IPS-18c (cell line): ENCODE results near the gene PROSER2.

ENCODE experiments used
- H3K4me3 ChIP-seq: 2 replicates; pipeline ENCODE4 v1.7.0; 2013; ENCODE audit warnings: low read depth, mild to moderate bottlenecking, low read length, moderate library complexity; ENCODE audit not compliant: insufficient read depth
- H3K9me3 ChIP-seq: one replicate; pipeline ENCODE4 v1.6.1; 2013; ENCODE audit warnings: mild to moderate bottlenecking, low read length, moderate library complexity; ENCODE audit not compliant: control insufficient read depth, insufficient read depth

Gene PROSER2

DNA sequence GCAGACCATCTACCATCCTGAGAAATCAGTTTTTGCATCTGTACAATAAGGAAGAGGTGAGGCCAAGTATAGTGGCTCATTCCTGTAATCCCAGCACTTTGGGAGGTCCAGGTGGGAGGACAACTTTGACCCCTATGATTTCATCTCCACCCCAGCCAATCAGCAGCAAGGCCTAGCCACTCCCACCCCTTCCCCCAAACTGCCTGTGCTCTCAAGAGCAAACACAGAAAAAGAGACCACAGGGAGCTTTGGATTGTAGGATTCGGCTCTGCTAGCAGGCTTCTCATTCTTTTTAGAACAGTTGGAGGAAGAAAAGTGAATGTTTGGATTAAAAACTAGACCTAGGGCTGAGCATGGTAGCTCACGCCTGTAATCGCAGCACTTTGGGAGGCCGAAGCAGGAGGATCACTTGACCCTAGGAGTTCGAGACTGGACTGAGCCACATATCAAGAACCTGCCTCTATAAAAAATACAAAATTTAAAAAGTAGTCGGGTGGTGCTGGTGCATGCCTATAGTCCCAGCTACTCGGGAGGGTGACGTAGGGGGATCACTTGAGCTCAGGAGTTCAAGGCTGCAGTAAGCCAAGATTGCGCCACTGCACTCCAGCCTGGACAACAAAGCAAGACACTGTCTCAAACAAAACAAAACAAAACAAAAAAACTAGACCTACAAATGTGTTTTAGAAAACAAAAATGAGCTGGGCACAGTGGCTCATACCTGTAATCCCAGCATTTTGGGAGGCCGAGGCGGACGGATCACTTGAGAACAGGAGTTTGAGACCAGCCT is 25.1 kb upstream of the PROSER2 start:
- Histone ChIP-seq H3K9me3 (no peaks in the 10 kb centered on the region), H3K4me3 (no peak overlapping the region)

GRCh38 chr10:11798845-11799735 is 24.1 kb upstream of the PROSER2 start:
- Histone ChIP-seq H3K4me3 (no peak overlapping the region), H3K9me3 (peaks cover 2% of the 10 kb centered on the region)

- H3K9me3 ChIP-seq, result peaks cover 2% of the 10 kb centered on the region
- H3K4me3 ChIP-seq, result no peak overlapping the region
Observed at GRCh38 chr10:11799736-11800080, 23.4 kb upstream of the PROSER2 start.

GRCh38 chr10:11804336-11804735 is 18.8 kb upstream of the PROSER2 start:
- Histone ChIP-seq H3K4me3 (no peak overlapping the region), H3K9me3 (peaks cover 2% of the 10 kb centered on the region)

- peaks cover 2% of the 10 kb centered on the region for H3K9me3 ChIP-seq
- no peak overlapping the region for H3K4me3 ChIP-seq
Observed at GRCh38 chr10:11805792-11806191, 17.4 kb upstream of the PROSER2 start.

DNA sequence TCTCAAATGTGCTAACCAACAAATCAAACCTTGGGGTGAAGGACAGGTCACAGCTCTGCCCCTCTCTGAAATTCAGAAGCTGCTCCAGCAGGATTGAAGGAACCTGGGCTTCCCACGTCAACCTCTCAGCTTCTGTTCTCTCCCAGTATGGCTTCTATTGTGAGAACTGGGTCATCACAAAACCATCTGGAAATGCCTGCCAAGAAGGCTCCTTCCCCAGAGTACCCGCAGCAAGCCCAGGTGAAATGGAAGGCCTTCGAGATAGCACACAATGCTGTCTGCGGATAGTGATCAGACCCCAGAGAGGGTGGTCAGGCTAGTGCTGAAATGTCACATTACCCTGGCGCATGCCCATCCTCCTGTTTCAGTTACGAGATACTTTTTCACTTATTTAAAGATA is 16.4 kb upstream of the PROSER2 start:
- no peak overlapping the region for H3K4me3 ChIP-seq

DNA sequence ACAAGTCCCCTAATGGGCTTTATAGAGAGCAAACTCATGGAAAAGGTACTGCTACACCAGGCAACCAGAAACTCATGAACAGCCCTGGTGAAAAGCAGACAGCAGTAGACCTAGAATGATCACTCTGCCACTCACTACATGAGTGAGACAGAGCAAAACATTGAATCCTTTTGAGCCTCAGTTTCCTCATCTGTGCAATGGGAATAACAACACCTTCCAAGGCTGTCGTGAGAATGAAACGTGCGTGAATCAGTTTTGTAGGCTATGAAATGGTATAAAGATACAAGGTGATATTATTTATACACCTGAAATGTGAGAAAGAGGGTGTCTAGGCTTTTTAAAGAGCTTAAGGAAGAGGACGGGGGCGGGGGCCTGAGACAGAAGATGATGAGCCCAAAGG is 14.3 kb upstream of the PROSER2 start:
- Histone ChIP-seq H3K9me3 (no peaks in the 10 kb centered on the region), H3K4me3 (no peak overlapping the region)

More for the DNA sequence above, 16.4 kb upstream of the PROSER2 start:
- H3K9me3 ChIP-seq, result peaks cover 2% of the 10 kb centered on the region

GRCh38 chr10:11810313-11810766 is 12.8 kb upstream of the PROSER2 start:
- H3K9me3 ChIP-seq, result no peaks in the 10 kb centered on the region

GRCh38 chr10:11810973-11811372 is 12.2 kb upstream of the PROSER2 start:
- Histone ChIP-seq H3K9me3 (no peaks in the 10 kb centered on the region), H3K4me3 (no peak overlapping the region)

More at GRCh38 chr10:11810313-11810766, 12.8 kb upstream of the PROSER2 start:
- no peak overlapping the region for H3K4me3 ChIP-seq

DNA sequence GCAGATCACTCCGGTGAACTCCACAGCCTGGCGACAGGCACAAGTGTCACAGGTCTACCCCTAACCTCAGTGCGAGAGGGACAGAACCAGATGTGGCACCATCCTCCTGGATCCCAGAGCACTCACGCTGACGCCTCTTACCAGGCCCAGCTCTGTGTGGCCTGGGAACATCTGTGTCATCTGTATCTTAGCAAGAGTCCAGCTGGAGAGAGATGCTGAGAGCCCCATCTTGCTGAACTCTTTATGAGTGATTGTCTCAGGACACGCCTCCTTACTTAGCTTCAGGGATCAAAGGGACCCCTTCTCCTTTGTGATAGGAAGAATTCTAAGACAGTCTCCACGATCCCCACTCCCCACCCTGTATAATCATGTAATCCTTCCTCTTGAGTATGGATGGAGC is 10.0 kb upstream of the PROSER2 start:
- Histone ChIP-seq H3K9me3 (no peaks in the 10 kb centered on the region), H3K4me3 (no peak overlapping the region)

- H3K4me3 ChIP-seq, result no peak overlapping the region
Observed at GRCh38 chr10:11813855-11814567, 9.1 kb upstream of the PROSER2 start.

DNA sequence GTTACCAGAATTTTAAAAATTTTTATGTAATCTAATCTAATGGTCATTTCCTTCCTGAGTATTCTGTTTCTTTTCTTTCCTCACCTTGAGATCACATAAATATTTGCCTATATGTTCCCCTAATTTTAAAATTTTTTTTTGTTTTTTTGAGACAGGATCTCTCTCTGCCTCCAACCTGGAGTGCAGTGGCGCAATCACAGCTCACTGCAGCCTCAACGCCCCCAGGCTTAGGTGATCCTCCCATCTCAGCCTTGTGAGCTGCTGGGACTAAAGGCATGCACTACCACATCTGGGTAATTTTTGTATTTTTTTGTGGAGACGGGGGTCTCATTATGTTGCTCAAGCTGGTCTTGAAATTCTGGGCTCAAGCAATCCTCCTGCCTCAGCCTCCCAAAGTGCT is 4.1 kb upstream of the PROSER2 start:
- H3K9me3 ChIP-seq, result no peaks in the 10 kb centered on the region
- no peak overlapping the region for H3K4me3 ChIP-seq

More at GRCh38 chr10:11813855-11814567, 9.1 kb upstream of the PROSER2 start:
- H3K9me3 ChIP-seq, result no peaks in the 10 kb centered on the region

DNA sequence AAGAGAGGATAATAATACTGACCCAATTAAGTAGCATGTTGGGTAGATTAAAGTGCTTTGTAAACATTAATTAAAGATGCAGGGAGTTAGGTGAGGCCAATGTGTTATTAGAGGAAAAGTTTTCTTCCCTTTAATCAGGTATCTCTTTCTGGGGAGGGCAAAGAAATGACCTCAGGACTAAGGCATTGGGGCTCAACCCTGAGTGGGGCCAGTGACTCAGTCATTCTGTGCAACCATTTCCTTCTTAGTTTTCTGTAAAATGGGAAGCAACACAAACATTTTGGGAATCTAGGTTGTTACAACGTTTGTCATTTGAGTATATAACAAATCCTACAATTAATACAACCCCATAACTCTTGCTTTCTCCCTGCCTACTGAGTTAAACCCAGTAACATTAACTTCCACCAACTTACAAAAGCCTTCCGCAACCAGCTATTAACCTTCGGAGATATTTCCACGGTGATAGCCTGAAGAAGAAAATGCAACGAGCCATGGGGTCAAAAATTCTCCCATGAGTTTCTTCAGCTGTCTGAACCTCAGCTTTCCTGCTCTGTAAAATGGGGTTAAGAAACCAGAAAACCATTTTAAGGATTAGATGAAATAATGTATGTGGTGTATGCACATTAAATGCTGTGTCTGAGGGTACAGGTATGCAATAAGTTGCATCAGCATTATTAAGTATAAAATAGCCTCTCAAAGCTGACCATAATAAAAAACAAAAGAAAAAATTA is 965 bp upstream of the PROSER2 start:
- Histone ChIP-seq H3K9me3 (no peaks in the 10 kb centered on the region), H3K4me3 (no peak overlapping the region)

GRCh38 chr10:11822809-11823121 is 391 bp upstream of the PROSER2 start:
- peak overlapping the region; percentile 76 for H3K4me3 ChIP-seq

DNA sequence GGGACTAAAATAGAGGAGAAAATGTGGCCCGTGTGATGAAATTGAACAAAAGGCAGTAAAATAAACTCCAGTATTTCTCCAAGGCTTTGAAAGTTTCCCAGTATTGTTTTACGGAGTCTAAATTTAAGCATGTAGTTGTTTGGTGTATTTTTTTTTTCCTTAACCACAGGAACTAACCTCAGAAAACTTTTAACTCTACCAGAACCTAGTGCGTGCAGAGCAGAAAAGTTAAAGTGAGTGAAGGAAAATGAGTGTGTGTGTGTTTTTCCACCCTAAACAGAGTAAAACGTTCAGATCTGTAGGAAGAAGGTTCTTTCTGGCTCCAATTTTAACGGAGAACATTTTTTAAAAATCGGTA is 812 bp downstream of the PROSER2 start:
- peak overlapping the region; percentile 76 for H3K4me3 ChIP-seq

More at GRCh38 chr10:11822809-11823121, 391 bp upstream of the PROSER2 start:
- no peaks in the 10 kb centered on the region for H3K9me3 ChIP-seq

GRCh38 chr10:11824376-11824775 is 1.2 kb downstream of the PROSER2 start:
- Histone ChIP-seq H3K4me3 (no peak overlapping the region; the same call in 1 of the 2 replicates), H3K9me3 (no peaks in the 10 kb centered on the region)

More for the DNA sequence above, 812 bp downstream of the PROSER2 start:
- no peaks in the 10 kb centered on the region for H3K9me3 ChIP-seq

GRCh38 chr10:11824825-11825224 is 1.7 kb downstream of the PROSER2 start:
- H3K9me3 ChIP-seq, result no peaks in the 10 kb centered on the region
- H3K4me3 ChIP-seq, result no peak overlapping the region
